ENCODE results near the gene SPHK2. TPM values are rescaled to one million over a fixed set of nuclear protein-coding genes. Genes with fewer than 3 reads are reported as not detected.

SPHK2 gene
- polyA plus RNA-seq, 1 of the 3 experiments (the other 2 are of a cell fraction): 14.8 TPM

DNA sequence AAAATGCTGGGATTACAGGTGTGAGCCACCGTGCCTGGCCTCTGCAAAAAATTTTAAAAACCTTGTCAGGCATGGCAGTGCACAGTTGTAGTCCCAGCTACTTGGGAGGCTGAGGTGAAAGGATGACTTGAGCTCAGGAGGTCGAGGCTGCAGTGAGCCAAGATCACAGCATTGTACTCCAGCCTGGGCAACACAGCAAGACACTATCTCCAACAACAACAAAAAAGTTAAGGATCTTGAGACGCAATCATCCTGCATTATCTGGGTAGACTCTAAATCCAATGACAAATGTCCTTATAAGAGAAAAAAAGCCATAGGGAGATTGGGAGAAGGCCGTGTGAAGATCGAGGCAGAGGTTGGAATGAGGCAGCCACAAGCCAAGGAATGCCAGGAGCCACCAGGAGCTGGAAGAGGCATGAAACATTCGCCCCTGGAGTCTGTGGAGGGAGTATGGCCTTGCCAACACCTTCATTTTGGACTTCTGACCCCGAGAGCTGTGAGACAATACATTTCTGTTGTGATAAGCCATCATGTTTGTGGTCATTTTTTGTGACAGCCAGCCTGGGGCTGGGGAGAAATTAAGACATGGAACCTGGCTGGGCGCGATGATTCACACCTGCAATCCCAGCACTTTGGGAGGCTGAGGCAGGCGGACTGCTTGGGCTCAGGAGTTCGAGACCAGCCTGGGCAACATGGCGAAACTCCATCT, 31.8 kb downstream of the SPHK2 start (continued):
- TF ChIP-seq, protein P1, sequence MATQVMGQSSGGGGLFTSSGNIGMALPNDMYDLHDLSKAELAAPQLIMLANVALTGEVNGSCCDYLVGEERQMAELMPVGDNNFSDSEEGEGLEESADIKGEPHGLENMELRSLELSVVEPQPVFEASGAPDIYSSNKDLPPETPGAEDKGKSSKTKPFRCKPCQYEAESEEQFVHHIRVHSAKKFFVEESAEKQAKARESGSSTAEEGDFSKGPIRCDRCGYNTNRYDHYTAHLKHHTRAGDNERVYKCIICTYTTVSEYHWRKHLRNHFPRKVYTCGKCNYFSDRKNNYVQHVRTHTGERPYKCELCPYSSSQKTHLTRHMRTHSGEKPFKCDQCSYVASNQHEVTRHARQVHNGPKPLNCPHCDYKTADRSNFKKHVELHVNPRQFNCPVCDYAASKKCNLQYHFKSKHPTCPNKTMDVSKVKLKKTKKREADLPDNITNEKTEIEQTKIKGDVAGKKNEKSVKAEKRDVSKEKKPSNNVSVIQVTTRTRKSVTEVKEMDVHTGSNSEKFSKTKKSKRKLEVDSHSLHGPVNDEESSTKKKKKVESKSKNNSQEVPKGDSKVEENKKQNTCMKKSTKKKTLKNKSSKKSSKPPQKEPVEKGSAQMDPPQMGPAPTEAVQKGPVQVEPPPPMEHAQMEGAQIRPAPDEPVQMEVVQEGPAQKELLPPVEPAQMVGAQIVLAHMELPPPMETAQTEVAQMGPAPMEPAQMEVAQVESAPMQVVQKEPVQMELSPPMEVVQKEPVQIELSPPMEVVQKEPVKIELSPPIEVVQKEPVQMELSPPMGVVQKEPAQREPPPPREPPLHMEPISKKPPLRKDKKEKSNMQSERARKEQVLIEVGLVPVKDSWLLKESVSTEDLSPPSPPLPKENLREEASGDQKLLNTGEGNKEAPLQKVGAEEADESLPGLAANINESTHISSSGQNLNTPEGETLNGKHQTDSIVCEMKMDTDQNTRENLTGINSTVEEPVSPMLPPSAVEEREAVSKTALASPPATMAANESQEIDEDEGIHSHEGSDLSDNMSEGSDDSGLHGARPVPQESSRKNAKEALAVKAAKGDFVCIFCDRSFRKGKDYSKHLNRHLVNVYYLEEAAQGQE (IDR thresholded peaks at IDR 0.05; ENCODE audit: low read depth, low read length): no peak
- TF ChIP-seq, protein P2, sequence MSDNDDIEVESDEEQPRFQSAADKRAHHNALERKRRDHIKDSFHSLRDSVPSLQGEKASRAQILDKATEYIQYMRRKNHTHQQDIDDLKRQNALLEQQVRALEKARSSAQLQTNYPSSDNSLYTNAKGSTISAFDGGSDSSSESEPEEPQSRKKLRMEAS (IDR thresholded peaks at IDR 0.05; ENCODE audit: low read depth): no peak
- TF ChIP-seq GATA2 (CRISPR knock-in tag; IDR thresholded peaks at IDR 0.05) (no peak), YY1 (IDR thresholded peaks at IDR 0.05; ENCODE audit: low read depth) (no peak), SIN3A (IDR thresholded peaks at IDR 0.05; ENCODE audit: borderline replicate concordance, low read depth, low read length) (no peak), MEF2A (IDR thresholded peaks at IDR 0.05; ENCODE audit: borderline replicate concordance, low read depth) (no peak), RCOR1 (IDR thresholded peaks at IDR 0.05; ENCODE audit: low read length) (no peak)

DNA sequence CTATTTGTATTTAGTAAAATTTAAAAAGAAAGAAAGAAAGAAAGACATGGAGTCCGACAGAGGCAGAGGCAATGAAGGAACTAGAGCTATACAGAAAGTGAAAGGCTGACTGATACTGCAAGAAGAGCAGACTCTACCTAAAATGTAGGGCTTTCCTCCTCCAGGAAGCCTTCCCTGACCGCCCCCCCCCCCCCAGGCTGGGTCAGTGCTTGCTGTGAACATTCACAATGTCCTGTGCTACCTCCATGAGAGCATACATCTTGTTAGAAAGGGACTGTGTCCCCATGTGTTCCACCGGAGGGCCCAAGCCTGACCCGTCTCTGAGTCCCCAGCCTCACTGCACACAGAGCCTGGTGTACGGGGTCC, 32.4 kb downstream of the SPHK2 start:
- Histone ChIP-seq H3K4me1 (ENCODE audit: control insufficient read depth in 1 of 2, insufficient read depth in 2 of 2, low read depth in 1 of 2, low read length in 1 of 2) (peaks cover 0 to 10% of the 10 kb centered on the region in 2 experiments; a peak in 1 of 4 replicates), H3K9me3 (no peaks in the 10 kb centered on the region), H3K79me2 (ENCODE audit: insufficient read depth) (no peaks in the 10 kb centered on the region), H4K20me1 (ENCODE audit: insufficient read depth) (no peaks in the 10 kb centered on the region), H3K27me3 (ENCODE audit: insufficient read depth) (no peaks in the 10 kb centered on the region), H3K4me3 (ENCODE audit: low read depth in 2 of 2, low read length in 1 of 2) (no peak overlapping the region), H2AFZ (ENCODE audit: low read depth) (no peak overlapping the region), H3K9ac (no peak overlapping the region), H3K4me2 (no peak overlapping the region), H3K36me3 (replicated peaks in 1 of 2; ENCODE audit: control insufficient read depth in 1 of 2, insufficient read depth in 2 of 2, low read length in 1 of 2) (no peaks in the 10 kb centered on the region), H3K27ac (ENCODE audit: low read depth in 2 of 2, low read length in 1 of 2) (no peak overlapping the region), H3F3A (replicated peaks; ENCODE audit: insufficient read depth) (no peaks in the 10 kb centered on the region), H3K9me2 (no peaks in the 10 kb centered on the region)
- no peak for TF ChIP-seq RXRA (IDR thresholded peaks at IDR 0.05; ENCODE audit: borderline replicate concordance, low read depth)
- no peak for TF ChIP-seq FOXM1 (IDR thresholded peaks at IDR 0.05; ENCODE audit: low read depth)
- TF ChIP-seq SMC3 (IDR thresholded peaks at IDR 0.05; ENCODE audit: low read depth, low read length): no peak
- TF ChIP-seq JUND (IDR thresholded peaks at IDR 0.05): no peak
- no peak for TF ChIP-seq EZH2phosphoT487 (IDR thresholded peaks at IDR 0.05; ENCODE audit: borderline replicate concordance, low read depth)
- TF ChIP-seq EP300 (IDR thresholded peaks at IDR 0.05; ENCODE audit: borderline replicate concordance in 1 of 2, low read depth in 1 of 2, low read length in 1 of 2): no peak
- TF ChIP-seq MEF2A (IDR thresholded peaks at IDR 0.05; ENCODE audit: borderline replicate concordance, low read depth): no peak
- no peak for TF ChIP-seq YY1 (IDR thresholded peaks at IDR 0.05; ENCODE audit: low read depth)
- TF ChIP-seq, protein P3, sequence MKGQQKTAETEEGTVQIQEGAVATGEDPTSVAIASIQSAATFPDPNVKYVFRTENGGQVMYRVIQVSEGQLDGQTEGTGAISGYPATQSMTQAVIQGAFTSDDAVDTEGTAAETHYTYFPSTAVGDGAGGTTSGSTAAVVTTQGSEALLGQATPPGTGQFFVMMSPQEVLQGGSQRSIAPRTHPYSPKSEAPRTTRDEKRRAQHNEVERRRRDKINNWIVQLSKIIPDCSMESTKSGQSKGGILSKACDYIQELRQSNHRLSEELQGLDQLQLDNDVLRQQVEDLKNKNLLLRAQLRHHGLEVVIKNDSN (IDR thresholded peaks at IDR 0.05; ENCODE audit: borderline replicate concordance, low read depth): no peak
- no peak for TF ChIP-seq GATA2 (CRISPR knock-in tag; IDR thresholded peaks at IDR 0.05)
- TF ChIP-seq, protein P4, sequence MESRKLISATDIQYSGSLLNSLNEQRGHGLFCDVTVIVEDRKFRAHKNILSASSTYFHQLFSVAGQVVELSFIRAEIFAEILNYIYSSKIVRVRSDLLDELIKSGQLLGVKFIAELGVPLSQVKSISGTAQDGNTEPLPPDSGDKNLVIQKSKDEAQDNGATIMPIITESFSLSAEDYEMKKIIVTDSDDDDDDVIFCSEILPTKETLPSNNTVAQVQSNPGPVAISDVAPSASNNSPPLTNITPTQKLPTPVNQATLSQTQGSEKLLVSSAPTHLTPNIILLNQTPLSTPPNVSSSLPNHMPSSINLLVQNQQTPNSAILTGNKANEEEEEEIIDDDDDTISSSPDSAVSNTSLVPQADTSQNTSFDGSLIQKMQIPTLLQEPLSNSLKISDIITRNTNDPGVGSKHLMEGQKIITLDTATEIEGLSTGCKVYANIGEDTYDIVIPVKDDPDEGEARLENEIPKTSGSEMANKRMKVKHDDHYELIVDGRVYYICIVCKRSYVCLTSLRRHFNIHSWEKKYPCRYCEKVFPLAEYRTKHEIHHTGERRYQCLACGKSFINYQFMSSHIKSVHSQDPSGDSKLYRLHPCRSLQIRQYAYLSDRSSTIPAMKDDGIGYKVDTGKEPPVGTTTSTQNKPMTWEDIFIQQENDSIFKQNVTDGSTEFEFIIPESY (IDR thresholded peaks at IDR 0.05; ENCODE audit: borderline replicate concordance, low read depth): no peak
- no peak for TF ChIP-seq NFIC (IDR thresholded peaks at IDR 0.05; ENCODE audit: borderline replicate concordance)
- TF ChIP-seq TAF1 (IDR thresholded peaks at IDR 0.05; ENCODE audit: borderline replicate concordance, low read depth, low read length): no peak
- no peak for TF ChIP-seq TCF12 (IDR thresholded peaks at IDR 0.05)
- TF ChIP-seq TEAD4 (IDR thresholded peaks at IDR 0.05; ENCODE audit: borderline replicate concordance, insufficient read depth): no peak
- WGBS (ENCODE audit: low lambda C conversion rate): 77% methylated on average over 5 of the region's 5 CpGs
- POLR2A ChIA-PET: interaction anchor here (1.1 kb wide), 1 partner anchor 28 kb away, joined by 3 read pairs; no protein-coding TSS in a partner anchor
- CTCF ChIA-PET: interaction anchor here (0.6 kb wide), 1 partner anchor 65 kb away, joined by 3 read pairs; no protein-coding TSS in a partner anchor
- DNase-seq: no peak

Measured in SK-N-SH (cell line).